ENCODE data around the gene HDAC7.

- TF ChIP-seq CTCF (conservative IDR thresholded peaks at IDR 0.05; ENCODE audit: low read depth in 2 of 2) (no peak), EZH2 (IDR thresholded peaks at IDR 0.05; ENCODE audit: low read depth, unreplicated experiment) (no peak), REST (IDR thresholded peaks at IDR 0.05; ENCODE audit: unreplicated experiment) (no peak), POLR2AphosphoS5 (IDR thresholded peaks at IDR 0.05; ENCODE audit: low read depth) (peak; percentile 46; the same call in 1 of the 2 replicates), ZNF331 (CRISPR knock-in tag; IDR thresholded peaks at IDR 0.05; ENCODE audit: low read depth) (no peak), EZH2phosphoT487 (IDR thresholded peaks at IDR 0.05; ENCODE audit: unreplicated experiment) (no peak), CREB1 (CRISPR knock-in tag; IDR thresholded peaks at IDR 0.05; ENCODE audit: low read depth) (peak; percentile 69), JUNB (IDR thresholded peaks at IDR 0.05; ENCODE audit: unreplicated experiment) (no peak)
Observed at GRCh38 chr12:47812797-47813510, 6.7 kb downstream of the HDAC7 start.

Data from GM23338 (cell line).